ENCODE results near the gene SH3BP1. TPM values are rescaled to one million over a fixed set of nuclear protein-coding genes. Genes with fewer than 3 reads are reported as not detected.

The SH3BP1 gene
- total and polyA plus RNA-seq, 2 donors (not counting 1 experiment from before 2014, with no cell fraction given): 44.0 to 69.7 TPM

GRCh38 chr22:37672206-37672919 lies 32.9 kb downstream of the SH3BP1 start:
- CTCF ChIA-PET: interaction anchor here (1.1 to 23.0 kb wide), 8 partner anchors 9 to 64 kb away, joined by 3 to 501 read pairs (median 12); partner anchors contain the start of genes GGA1, LGALS1, NOL12 and PDXP
- H2AFZ ChIP-seq (ENCODE audit: insufficient read depth, low read depth, low read length, poor library complexity, severe bottlenecking): peak overlapping the region; percentile 13
- H3K4me2 ChIP-seq (replicated peaks; ENCODE audit: low read depth, low read length, poor library complexity, severe bottlenecking): peak overlapping the region; percentile 55
- peak overlapping the region; percentile 87 for H3K27ac Mint-ChIP-seq
- no peak overlapping the region for H3K9ac ChIP-seq (ENCODE audit: low read length)
- H3K4me1 ChIP-seq (ENCODE audit: control insufficient read depth in 2 of 2, insufficient read depth in 2 of 2, low read length in 2 of 2): peaks cover 31 to 48% of the 10 kb centered on the region in 2 donors
- H3K9me3 Mint-ChIP-seq (ENCODE audit: insufficient read depth): no peaks in the 10 kb centered on the region
- DNase-seq (peak; percentile 60), ATAC-seq (ENCODE audit: low read depth) (no peak)
- H4K20me1 ChIP-seq (ENCODE audit: control insufficient read depth, insufficient read depth, low read length, poor library complexity, severe bottlenecking): no peaks in the 10 kb centered on the region
- H3K27ac ChIP-seq (ENCODE audit: low read length in 2 of 2): peak overlapping the region; percentile 36 to 51
- H3K4me1 Mint-ChIP-seq: peaks cover 44% of the 10 kb centered on the region
- H3K27me3 ChIP-seq (replicated peaks in 1 of 4; ENCODE audit: control extremely low read depth in 1 of 4, control insufficient read depth in 3 of 4, insufficient read depth in 4 of 4, low read length in 3 of 4): no peaks in the 10 kb centered on the region
- POLR2A ChIA-PET: interaction anchor here (0.6 to 1.2 kb wide), 2 partner anchors 11 to 14 kb away, joined by 5 read pairs; partner anchors contain the start of gene PDXP
- peak overlapping the region; percentile 59 for H3K4me3 Mint-ChIP-seq
- no peak overlapping the region for H3K4me3 ChIP-seq (ENCODE audit: control extremely low read depth in 1 of 5, extremely low read depth in 1 of 5, insufficient read depth in 1 of 5, low read depth in 2 of 5, low read length in 4 of 5)
- H3K27me3 Mint-ChIP-seq: no peaks in the 10 kb centered on the region
- peaks cover 21% of the 10 kb centered on the region for H3K79me2 ChIP-seq (ENCODE audit: control insufficient read depth, insufficient read depth, low read length)
- H3K9me3 ChIP-seq (ENCODE audit: control extremely low read depth in 1 of 3, control insufficient read depth in 2 of 3, insufficient read depth in 1 of 3, low read length in 2 of 3): no peaks in the 10 kb centered on the region
- TF ChIP-seq EZH2 (IDR thresholded peaks at IDR 0.05; ENCODE audit: borderline replicate concordance, insufficient read depth, low read depth, low read length, poor library complexity, severe bottlenecking) (no peak), CTCF (IDR thresholded peaks at IDR 0.05) (peak; percentile 21)
- intact Hi-C loops (cut with micrococcal nuclease): no loop called here
- no peaks in the 10 kb centered on the region for H3K36me3 ChIP-seq (replicated peaks in 1 of 2; ENCODE audit: control extremely low read depth in 1 of 2, control insufficient read depth in 1 of 2, extremely low read depth in 1 of 2, insufficient read depth in 2 of 2, low read length in 1 of 2)
- WGBS (ENCODE audit: insufficient coverage): 14% methylated on average over 8 of the region's 15 CpGs

DNA sequence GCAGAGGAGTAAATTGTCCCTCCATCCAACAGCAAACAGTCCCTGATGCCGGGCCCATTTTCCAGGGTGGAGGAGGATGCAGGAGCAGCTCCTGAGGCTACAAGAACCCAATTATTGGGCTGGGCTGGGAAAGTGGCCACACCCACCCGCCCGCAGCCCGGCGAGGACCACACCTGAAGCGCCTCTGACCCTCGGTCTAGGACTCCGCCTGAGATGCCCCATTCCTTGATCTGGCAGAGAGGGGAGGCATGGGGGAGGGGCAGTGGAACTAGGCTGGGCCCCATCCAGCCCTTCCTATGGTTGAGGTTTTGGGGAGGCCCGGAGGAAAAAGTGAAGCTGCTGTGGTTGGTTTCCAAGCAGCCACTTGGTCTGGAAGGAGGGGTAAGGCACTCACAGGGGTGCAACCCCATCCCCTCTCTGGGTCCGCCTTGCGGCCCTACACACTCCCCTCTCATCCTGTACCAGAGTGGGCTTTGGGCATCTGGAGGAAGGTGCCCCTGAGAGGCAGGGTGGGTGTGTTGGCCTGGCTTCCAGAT lies 33.5 kb downstream of the SH3BP1 start:
- POLR2A ChIA-PET: interaction anchor here (0.5 to 1.2 kb wide), 3 partner anchors 10 to 30 kb away, joined by 4 to 9 read pairs (median 5); partner anchors contain the start of gene PDXP
- H3K36me3 ChIP-seq (replicated peaks in 1 of 2; ENCODE audit: control extremely low read depth in 1 of 2, control insufficient read depth in 1 of 2, extremely low read depth in 1 of 2, insufficient read depth in 2 of 2, low read length in 1 of 2): no peaks in the 10 kb centered on the region
- Mint-ChIP-seq H3K27ac (peak overlapping the region; percentile 87), H3K4me3 (peak overlapping the region; percentile 59), H3K9me3 (ENCODE audit: insufficient read depth) (no peaks in the 10 kb centered on the region), H3K27me3 (no peaks in the 10 kb centered on the region), H3K4me1 (peaks cover 47% of the 10 kb centered on the region)
- ATAC-seq (ENCODE audit: low read depth) (no peak), DNase-seq (no peak)
- no peaks in the 10 kb centered on the region for H3K9me3 ChIP-seq (ENCODE audit: control extremely low read depth in 1 of 3, control insufficient read depth in 2 of 3, insufficient read depth in 1 of 3, low read length in 2 of 3)
- peak overlapping the region; percentile 36 to 51 for H3K27ac ChIP-seq (ENCODE audit: low read length in 2 of 2)
- CTCF ChIA-PET: interaction anchor here (22.6 to 23.0 kb wide), 2 partner anchors 9 to 35 kb away, joined by 462 to 501 read pairs; partner anchors contain the start of genes LGALS1, NOL12 and SH3BP1
- H3K4me3 ChIP-seq (ENCODE audit: control extremely low read depth in 1 of 5, extremely low read depth in 1 of 5, insufficient read depth in 1 of 5, low read depth in 2 of 5, low read length in 4 of 5): no peak overlapping the region
- H3K4me2 ChIP-seq (replicated peaks; ENCODE audit: low read depth, low read length, poor library complexity, severe bottlenecking): peak overlapping the region; percentile 55
- H3K79me2 ChIP-seq (ENCODE audit: control insufficient read depth, insufficient read depth, low read length): peaks cover 22% of the 10 kb centered on the region
- intact Hi-C loops (cut with micrococcal nuclease): no loop called here
- WGBS (ENCODE audit: insufficient coverage): 28% methylated on average over 10 of the region's 11 CpGs
- no peak overlapping the region for H3K9ac ChIP-seq (ENCODE audit: low read length)
- H2AFZ ChIP-seq (ENCODE audit: insufficient read depth, low read depth, low read length, poor library complexity, severe bottlenecking): no peak overlapping the region
- peaks cover 34 to 54% of the 10 kb centered on the region in 2 donors for H3K4me1 ChIP-seq (ENCODE audit: control insufficient read depth in 2 of 2, insufficient read depth in 2 of 2, low read length in 2 of 2)
- TF ChIP-seq CTCF (IDR thresholded peaks at IDR 0.05): no peak
- TF ChIP-seq EZH2 (IDR thresholded peaks at IDR 0.05; ENCODE audit: borderline replicate concordance, insufficient read depth, low read depth, low read length, poor library complexity, severe bottlenecking): no peak
- no peaks in the 10 kb centered on the region for H3K27me3 ChIP-seq (replicated peaks in 1 of 4; ENCODE audit: control extremely low read depth in 1 of 4, control insufficient read depth in 3 of 4, insufficient read depth in 4 of 4, low read length in 3 of 4)
- H4K20me1 ChIP-seq (ENCODE audit: control insufficient read depth, insufficient read depth, low read length, poor library complexity, severe bottlenecking): no peaks in the 10 kb centered on the region

Measured in B cell (primary cell).